Kidney tubule cell (primary cell): ENCODE data around the gene LCLAT1.

ENCODE experiments used
- DNase-seq: peaks from one replicate; pipeline ENCODE4 v3.0.0-alpha.2; 2018; ENCODE audit warnings: low spot score

The LCLAT1 gene

DNA sequence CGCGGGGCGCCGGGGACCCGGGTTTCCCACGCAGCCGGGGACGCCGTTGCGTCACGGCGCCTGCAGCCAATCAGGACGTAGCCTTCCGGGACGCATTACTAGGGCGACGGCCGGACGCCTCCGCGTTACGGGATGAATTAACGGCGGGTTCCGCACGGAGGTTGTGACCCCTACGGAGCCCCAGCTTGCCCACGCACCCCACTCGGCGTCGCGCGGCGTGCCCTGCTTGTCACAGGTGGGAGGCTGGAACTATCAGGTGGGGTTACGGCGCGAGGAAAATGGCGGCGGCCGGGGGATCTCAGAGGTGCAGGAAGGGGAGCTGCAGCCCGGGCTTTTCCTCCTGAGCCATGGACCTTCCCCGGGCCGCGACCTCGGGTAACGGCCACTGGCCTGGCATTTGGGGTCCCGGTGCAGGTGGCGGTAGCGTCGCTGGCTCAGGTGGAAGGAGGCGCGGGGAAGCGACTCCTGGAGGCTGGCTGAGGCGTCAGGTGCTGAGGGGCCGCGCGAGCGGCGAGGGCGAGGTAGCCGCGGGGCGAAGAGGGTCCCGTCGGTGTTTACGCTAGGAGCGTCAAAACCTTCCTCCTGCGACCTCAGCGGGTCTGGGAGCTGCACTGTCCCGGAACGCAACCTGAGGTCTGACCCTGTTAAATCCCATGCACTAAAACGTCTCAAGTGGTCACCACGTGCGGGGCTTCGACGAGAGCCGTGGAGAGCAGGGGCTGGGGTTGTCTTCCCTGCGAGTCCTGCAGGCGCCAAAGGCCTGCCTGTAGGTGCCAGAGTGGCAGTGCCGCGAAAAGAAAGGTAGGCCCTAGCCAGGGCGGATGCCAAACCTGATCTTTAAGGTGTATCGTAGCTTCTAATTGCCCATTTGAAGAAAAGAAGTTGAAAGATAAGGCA lies at the start of gene LCLAT1:
Gene LCLAT1, plus strand, starts transcription at position 98 of the 897 bp plus-strand sequence. CDS start 78,345 bp downstream, outside the sequence.
- DNase-seq = peak; percentile 79

- DNase-seq = no peak
Measured at GRCh38 chr2:30398084-30398873, 48.8 kb upstream of the LCLAT1 start.

DNA sequence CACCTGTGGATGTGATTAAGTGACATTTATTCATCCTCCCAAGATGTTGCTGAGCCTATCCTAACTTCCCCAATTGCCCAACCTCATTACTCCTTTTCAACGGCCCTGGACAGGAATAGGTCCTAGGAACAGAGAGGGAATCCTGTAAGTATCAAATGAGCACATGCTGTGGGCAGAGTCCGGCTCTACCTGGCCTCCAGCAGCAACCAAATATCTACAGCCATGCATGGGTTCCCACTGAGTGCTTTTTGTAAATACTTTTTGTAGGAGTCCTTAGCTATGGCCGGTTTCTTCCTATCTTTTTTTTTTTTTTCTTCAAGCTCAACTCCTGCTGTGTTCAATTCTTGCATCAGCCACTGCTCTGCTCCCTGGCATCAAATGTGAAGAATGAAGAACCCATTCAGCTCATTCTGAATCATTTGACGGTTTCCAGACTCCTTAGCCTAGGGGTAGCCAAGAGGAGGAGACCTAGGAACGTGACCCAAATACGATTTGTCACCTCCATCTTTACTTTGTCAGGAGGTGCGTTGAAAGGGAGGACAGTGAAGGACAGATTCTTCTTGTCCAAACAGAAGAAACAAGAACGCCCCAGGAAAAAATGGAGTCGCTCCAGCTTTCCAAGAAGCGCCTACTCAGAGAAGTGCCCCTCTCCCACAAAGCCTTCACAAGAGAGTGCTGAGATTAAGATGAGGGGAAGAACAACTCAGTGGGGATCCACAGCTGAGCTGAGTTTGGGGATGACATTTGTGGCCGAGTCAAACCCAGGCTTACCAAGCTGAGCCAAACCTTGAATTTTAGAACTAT lies 46.7 kb upstream of the LCLAT1 start:
- no peak for DNase-seq

GRCh38 chr2:30402441-30403182 lies 44.4 kb upstream of the LCLAT1 start:
- DNase-seq = no peak

DNA sequence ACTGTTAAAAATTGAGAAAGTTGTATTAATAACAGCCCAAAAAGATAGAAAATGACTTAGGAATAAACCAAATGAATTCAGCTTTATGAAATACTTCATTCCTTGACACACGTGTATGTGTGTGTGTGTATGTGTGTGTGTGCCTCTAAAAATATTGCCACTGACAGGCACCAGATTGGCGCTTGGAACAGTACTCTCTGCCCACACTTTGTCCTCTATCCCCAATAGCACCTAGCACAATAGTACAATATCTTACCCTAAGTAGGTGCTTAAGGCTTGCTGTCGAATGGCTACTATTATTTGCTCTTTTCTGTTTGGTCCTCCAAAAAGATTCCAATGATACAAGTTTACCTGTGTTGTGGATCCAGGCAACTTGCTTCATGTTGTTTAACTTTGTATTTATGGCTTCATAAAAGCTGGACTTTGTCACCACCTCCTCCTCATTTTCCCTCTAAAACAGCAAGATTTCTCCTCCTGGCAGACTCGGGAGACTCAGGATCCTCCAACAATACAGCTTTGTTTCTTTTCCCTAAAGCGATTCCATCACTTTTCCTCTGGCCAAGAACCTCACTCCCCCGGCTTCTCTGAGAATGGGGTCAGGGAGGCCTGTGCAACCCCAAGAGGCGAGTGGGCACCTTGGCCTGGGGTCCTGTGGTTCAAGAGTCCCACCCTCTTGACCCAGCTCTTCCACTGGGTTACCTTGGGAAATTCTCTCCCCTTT lies 43.3 kb upstream of the LCLAT1 start:
- DNase-seq = no peak

DNA sequence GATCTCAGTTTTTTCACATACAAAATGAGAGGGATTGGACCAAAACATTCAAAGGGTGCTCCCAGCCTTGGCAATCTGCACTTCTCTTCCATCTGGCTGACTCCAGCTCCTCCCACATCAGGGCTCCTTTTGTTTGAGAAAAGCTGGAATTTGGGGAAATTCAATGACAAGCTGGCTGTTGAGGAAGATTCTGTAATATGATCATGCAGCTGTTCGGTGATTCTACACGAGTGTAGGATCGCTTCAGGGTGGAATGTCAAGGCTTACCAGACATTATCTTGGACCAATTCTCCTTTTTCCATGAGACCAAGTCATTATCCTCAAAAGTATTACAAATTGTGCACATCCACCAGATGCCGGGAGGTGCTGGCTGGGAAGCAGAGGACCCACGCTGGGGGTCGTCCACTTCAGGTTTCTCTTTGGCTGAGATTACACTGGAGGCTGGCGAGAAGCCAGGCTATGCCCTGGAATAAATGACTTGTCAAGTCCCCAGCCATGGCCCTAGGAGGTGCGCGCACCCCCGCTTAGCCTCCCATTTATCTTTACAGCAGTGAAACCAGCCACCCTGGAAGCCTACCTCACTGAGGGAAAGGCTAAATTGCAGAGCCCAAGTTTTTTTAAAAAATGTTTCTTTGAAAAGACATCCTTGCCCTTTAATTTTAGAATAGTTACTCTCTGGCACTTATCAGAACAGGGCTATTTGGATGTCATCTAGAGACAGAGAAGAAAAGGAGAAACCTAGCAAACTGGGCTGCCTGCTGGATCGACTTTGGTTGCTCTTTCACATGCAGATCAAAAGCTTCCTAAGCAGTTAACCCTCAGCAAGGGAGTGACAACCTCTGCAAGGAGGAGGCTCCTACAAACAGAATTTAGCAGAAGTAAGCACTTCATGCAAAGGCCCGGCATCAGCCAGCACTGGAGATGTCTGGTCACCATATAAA lies 42.5 kb upstream of the LCLAT1 start:
- DNase-seq = no peak

DNA sequence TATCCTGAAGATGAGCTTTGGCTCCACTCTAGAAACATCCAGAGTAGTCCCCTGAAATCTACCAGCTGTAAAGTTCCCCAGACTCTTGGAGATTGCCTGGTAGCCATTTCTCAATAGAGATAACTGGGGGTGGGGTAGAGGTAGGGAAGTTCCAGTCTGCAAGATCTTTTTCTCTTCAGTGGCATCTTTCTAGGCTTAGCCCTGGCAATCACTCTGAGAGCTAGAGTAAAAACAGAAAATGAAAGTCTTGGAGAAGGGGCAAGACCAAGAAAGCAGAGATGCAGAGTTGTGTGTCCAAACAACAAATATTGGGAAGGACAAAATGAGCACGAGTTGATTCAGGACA lies 41.8 kb upstream of the LCLAT1 start:
- no peak for DNase-seq

GRCh38 chr2:30406853-30407252 lies 40.2 kb upstream of the LCLAT1 start:
- DNase-seq = no peak

DNA sequence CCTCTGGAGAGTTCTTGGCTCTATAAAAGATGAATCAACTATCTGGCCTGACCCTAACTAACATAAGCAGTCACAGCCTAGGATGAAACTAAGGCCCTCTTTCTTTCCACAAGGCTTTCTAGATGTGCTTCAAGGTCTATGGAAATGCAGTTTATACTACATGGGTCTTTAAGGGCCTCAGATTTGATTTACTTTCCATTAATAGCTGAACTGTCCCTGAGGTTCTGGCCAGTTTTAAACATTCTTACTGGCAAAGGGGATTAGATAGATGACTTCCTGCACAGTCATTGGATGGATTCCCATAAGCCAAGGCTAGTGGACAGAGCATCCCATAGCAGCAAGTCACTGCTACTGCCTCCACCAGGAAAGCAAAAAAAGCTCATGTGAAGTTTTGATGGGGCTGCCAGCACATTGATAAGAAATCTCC lies 38.1 kb upstream of the LCLAT1 start:
- peak; percentile 29 for DNase-seq

- DNase-seq = peak; percentile 92
Measured at GRCh38 chr2:30410217-30410616, 36.8 kb upstream of the LCLAT1 start.

GRCh38 chr2:30412047-30412683 lies 34.9 kb upstream of the LCLAT1 start:
- no peak for DNase-seq

DNA sequence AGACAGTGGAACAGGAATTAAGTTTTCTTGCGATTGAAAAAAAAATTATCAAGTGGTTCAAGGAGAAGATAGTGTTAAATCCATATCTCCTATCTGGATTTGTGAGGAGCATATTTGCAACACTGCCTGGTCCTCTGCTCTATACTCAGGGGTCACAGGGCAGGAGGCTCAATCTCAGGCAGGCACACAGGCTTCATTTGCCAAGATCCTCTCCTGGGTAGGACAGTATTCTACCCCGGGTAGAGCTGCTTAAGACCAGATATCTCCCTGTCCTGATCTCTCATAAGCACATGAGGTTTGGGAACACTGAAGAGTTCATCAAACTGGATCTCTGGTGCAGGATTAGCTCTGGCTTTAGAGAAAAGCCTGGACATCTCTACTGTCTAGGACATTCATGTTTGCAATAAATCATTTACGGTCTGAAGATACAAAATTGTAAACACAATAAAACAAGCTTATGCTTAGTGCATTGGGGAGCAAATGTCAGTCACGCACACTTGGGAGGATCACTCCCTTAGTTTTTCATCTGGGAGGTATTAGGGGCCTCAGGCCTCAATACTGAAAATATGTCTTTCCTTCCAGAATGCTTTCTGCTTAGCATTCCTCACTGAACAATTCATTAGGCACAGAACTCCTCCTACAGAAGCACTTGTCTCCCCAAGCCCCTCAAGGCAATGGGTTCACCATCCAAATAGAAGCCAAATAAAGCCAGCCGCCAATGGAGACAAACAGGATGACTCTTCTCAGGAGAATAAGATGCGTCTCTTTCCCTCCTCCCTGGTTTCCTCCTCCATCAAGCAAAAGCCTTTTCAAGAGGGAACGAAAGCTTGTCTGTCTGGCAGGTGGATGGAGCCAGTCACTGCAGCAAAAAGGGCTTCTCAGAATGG lies 34.1 kb upstream of the LCLAT1 start:
- DNase-seq = no peak

GRCh38 chr2:30414961-30415360 lies 32.1 kb upstream of the LCLAT1 start:
- no peak for DNase-seq

GRCh38 chr2:30417253-30417652 lies 29.8 kb upstream of the LCLAT1 start:
- DNase-seq = no peak

- DNase-seq = no peak
Measured at GRCh38 chr2:30421026-30421603, 25.9 kb upstream of the LCLAT1 start.

GRCh38 chr2:30421604-30422443 lies 25.2 kb upstream of the LCLAT1 start:
- no peak for DNase-seq
